NCI-H2227 (cell line): ENCODE data around the gene TMEM51.

ENCODE experiments used
- DNase-seq: peaks from one replicate; lab custom pipeline; 2025; ENCODE audit not compliant: unreplicated experiment; lab: John Stamatoyannopoulos, UW

TMEM51 gene

DNA sequence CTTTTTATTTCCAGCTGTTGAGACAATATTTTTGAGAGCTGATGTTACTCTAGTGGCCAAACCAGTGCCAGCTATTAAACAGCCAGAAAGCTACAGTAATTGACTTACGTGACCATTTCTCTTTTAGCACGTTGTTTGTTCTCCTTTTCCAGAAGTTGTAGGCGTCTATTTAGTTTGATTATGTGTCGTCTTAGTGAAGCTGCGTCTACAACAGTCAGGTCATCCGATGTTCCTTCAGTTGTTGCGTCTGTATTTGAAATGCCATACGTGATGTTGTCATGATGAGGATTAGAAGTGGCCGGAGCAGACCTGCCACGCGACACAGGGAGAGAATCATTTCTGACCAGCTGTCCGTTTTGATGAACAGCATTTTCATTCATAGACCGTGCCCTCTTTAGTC lies 38.2 kb downstream of the TMEM51 start:
- DNase-seq: no peak

DNA sequence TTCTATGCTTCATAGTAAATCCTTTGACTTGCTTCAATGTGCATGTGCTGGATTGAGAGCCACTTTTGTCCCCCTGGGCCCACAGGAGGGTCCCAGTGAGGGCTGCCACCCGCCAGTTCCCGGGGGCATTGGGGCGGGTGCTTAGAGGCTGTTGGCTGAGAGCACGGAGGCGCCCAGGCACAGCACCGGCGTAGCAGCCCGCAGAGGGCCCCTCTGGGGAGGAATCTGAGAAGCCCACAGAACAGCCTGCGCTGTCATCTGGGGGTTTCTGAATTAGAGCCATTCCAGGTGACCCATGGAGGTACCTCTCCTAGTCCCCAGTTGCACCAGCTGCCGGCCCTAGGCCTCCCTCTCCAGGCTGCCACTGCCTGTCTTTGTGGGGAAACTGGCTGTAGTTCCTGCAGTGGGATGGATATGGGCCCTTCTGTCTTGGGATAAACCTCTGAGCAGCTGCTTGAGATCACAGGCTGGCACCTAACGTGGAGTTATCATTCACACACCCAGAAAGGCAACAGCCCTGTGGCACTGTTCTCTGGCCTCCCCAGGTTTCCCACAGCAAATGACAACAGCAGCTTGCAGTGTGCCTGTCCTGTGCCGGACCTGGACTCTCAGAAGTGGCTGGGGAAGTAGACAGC lies 39.5 kb downstream of the TMEM51 start:
- no peak for DNase-seq

DNA sequence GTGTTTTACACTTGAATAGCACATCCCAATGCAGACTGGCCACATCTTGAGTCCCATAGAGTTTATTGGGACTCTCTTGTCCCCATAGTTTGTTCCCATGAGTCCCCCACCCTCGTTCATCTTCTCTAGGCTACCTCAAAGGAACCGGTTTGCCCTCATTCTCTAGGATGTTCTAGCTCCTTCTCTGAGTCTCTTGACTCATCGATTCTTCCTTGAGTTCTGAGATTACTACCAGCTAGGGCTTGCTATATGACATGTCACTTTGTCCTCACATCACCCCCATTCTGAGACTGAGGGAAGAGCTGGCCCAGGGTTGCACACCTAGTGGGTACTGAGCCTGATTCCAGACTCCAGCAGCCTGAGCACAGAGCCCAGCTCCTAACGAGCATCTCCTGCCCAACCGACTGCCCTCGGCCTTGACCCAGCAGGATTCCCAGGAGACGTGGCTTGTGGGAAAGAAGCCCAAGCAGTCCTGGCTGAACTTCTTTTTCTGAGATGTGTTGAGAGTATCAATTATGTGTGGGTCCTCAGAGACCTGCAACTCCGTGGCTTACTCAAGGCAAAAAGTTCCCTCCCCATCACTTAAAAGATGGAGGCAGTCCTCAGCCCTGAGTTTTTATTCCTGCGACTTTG lies 42.0 kb downstream of the TMEM51 start:
- DNase-seq: no peak

DNA sequence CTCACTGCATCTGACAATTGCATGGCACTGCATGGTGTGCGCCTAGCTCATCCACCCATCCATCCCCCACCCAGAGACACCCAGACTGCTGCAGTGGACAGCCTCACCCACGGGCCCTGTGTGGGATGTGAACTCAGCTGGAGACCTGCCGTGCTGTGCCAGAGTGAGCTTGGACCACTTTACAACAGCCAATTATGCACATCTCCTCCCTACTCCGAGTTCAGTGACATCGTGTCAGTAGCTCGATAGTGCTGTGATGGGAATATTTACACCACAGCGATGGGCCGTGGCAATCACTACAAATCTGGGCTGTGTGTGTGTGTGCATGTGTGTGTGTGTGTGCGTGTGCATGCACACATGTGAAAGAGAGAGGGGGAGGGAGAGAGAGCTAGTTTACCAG lies 42.5 kb downstream of the TMEM51 start:
- no peak for DNase-seq

DNA sequence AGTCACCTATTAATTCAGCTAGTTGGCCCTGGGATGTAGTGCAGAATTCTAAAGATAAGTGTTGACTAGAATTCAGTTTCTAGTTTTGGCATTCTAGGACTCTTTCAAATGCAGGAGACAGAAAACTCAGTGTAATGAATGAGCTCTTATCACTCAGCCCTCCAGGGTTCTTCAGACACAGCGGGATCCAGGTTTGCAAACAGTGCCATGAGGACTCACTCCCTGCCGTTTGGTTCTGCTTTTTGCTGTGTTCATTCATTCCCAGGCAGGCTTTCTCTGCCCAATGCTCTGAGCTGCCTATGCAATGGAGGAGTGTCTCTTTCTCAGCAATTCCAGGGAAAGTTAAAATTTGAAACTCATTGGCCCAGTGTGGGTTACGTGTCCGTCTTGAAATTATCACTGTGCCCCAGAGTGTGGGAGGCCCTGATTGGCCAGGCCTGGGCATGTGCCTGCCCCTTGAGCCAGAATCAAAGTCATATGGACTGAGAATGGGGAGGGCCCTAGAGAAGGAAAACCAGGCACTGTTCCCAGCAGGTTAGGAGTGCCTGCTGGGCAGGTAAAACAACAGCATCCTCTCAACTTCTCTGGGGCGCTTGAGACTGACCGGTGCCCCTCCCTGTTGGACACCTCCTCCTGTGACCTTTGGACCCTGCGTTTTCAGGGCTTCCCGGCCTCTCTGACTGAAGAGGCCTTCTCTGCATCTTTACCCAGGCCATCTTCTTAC lies 43.4 kb downstream of the TMEM51 start:
- no peak for DNase-seq

DNA sequence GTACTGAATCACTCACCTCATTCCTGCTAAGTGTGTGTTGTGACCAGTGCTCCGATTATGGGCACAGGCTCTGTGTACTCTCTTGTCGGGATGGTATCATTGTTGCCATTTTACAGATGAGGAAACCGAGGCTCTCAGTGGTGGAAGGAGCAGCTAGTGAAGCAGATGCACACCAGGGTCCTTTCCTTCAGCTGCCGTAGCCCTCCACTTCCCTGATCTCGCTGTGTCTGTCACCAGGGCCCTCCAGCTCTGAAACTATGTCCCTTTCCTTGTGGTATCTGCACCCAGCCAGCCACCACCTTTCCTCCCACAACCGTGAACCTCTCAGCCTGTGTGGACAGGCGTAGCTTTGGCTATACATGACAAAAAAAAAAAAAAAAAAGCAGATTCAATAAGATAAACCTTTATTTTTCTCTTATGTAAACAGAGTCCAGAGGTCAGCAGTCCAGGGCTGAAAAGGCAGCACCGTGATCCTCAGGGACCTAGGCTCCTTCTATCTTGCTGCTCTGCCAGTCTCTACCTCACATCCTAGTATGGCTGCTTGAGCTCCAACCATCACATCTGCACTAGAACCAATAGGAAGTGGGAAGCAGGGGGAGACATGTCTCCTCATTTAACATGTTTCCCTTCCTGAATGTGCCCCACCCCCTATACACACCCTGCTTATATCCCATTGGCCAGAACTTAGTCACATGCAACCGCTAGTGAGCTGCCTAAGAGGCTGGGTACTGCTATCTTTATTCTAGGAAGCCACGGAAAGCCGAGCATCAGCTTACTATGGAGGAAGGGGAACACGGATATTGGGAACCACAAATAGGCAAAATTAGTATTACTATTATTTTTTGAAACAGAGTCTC lies 44.3 kb downstream of the TMEM51 start:
- no peak for DNase-seq

DNA sequence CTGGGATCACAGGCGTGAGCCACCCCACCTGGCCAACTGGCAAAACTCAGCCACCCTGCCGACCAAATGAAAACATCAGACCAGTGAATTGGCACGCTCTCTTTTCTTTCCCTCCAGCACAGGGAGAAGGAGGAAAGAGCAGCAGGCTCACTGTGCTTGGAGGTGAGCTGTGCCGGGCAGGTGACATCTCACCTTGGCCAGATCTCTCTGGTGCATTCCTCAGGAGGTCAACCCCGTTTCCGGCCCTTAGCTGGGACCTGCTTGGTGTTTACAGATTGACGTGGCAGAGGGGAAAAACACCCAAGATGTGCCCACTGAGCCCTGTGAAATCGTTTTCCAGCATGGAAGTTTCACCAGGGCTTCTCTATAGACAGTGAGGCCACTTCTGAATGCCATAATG lies 45.1 kb downstream of the TMEM51 start:
- DNase-seq: no peak

DNA sequence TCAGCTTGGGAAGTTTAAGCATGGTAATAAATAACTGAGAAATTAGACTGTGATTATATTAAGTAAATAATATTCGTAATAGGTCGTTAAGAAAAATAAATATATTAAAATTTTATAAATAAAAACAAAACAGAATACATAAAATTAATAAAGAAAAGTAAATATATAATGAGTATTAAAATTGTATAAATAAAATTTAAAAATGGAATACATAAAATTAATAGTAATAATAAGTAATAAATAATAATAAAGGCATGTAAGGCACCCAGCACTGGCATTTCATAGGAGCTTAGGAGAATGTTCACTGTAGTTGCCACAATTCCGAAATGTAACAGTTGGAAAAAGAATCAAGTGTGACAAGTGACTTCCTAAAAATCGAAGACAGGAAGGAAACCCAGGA lies 47.7 kb downstream of the TMEM51 start:
- DNase-seq: no peak

DNA sequence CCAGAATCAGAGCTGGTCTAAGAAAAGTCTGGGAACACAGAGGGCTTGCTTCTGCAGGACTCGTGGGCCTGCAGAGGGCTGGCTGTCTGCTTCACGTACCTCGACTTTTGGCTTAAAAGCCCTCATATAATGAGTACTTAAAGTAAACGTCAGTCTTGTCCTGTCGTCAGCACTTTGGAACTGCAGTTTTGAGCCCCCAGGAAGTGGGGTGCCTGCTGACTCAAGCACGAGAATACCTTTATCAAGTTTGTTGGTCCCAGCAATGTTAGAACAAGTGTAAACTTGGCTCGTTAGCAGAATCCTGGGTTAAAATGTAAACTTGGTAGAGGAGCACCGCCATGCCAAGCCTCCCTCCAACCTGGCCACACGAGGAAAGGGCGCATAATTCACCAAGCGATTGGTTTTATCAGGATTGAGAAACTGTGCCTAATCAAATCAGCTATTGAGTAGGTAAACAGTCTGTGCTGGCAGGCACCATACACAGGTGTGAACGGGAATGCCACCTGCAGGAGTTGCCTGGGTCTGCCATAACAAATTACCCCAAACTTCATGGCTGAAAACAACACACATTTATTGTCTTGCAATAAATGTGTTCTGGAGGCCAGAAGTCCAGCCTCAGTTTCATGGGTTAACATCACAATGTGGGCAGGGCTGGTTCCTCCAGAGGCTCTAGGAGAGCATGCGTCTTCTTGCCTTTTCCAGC lies 48.5 kb downstream of the TMEM51 start:
- DNase-seq: no peak

DNA sequence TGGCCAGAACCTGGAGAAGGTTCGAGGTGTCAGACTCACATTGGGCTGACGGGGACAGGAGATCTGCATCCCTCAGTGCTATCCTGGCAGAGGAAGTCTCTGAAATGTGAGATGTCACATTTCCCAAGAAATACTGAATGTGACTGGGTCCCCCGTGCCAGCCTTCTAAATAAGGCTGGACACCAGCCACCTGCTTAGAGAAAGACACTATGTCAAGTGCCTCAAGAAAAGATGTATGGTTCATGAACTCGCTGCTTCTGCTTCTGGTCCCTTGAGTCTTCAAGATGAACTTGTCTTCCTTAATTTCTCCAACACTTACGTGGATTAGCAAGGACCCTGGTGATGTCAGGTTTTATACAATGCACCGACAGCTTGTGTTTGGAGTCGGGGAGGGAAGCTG lies 51.4 kb downstream of the TMEM51 start:
- DNase-seq: no peak

DNA sequence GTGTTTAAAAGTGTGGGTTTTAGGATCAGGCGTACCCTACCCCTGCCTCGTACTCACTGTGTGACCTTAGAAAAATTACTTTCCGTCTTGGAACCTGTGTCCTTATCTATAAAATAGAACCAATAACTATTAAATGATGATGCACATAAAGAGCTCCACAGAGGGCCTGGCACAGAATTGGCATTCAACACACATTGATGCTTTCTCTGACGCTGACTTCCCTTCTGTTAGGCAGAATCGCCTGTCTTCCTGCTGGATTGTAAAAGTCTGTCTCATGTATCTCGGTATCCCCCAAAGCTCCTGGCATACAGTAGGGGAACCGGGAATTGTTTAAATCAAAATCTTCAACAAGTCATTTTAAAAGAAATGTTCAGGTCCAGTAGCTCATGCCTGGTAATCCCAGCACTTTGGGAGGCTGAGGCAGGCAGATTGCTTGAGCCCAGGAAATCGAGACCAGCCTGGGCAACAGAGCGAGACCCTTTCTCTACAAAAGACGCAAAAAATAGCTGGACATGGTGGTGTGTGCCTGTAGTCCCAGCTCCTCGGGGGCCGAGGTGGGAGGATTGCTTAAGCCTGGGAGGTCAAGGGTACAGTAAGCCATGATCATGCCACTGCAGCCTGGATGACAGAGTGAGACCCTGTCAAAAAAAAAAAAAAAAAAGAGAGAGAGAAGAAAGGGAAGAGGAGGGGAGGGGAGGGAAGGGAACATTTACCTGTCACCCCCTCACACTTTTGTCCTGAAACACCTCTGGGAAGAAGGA lies 52.2 kb downstream of the TMEM51 start:
- DNase-seq: no peak

DNA sequence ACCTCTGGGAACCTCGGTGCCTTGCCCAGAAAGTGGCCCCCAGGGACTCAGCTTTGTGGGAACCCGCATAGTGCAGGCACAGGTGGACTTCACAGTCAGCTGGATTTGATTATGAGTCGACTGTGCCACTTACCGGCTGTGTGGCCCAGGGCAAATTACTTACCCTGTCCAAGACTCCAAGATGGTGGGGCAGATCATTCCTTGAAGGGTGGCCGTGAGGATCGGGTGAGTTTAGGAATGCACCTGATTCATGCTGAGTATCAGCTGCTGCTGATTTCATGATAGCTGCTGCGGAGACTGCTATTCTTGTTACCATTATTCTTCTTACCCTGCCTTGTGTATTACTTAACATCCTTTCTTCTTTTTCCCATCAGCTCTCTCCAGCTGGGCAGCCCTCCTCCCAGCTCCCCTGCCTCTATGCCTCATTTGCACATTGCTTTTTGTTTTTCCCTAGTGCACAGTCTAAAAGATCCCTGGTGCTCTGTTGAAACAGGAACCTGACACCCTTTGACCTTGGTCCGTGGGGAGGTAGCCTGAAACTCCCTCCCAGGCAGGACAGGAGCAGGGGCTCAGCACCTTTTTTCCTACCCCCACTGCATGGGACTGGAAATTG lies 53.0 kb downstream of the TMEM51 start:
- DNase-seq: no peak

DNA sequence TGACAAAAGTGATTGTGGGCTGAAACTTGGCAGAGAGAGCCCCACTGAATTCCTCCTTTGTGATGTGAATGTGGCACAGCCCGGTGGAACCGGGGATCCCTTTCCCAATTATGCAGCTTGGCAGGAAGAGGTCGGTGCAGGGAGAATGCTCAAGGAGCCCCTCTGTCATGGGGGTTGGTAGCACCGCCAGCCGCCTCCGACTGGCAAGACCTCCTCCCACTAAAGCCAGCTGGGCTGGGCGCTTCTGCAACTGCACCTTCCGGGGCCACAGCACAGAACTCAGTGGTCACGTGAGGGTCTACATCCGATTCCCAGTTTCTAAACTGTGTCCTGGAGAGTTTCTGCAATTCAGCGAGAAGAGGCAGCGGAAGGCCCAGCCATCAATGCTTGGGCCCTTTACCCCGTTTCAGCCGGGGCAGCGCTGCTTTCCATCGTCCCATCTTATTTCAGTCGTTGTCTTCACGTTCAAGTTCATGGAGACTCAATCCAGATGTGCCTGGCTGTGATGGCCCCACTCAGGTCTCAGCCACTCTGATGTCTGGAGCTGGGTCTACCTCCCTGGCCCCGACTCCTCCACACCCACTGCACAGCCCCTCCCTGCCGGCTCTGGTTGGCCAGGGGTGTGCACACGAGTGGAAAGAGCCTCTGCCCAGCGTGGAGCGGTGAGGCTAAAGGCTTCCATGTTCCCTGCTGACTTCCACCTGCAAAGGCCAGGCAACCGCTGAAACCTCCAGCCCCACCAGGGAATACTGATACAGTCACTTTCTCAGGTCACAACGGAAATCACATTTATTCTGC lies 53.7 kb downstream of the TMEM51 start:
- DNase-seq: no peak

DNA sequence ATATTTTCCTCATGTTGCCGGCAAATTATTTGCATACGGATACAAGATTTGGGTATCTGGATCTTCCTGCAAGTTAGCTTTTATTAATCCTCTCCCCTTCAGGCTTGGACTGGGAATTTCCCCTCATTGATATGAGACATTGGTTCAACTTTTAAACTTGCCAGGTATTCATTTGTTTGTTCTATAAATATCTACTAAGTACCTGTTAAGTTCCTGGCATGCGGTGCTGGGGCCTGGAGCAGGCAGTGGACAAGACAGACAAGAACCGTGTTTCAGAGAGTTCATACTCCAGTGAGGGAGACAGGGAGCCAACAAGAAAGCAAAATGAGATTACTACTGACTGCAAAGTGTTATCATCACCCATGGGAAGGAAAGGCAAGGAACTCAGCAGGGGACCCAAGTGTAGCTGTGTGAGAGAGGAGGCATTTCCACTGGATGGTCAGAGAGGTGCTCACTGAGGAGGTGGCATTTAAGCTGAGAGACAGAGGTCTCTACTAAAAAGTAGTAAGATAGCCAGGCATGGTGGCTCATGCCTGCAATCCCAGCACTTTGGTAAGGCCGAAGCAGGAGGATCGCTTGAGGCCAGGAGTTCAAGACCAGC lies 54.4 kb downstream of the TMEM51 start:
- DNase-seq: no peak

DNA sequence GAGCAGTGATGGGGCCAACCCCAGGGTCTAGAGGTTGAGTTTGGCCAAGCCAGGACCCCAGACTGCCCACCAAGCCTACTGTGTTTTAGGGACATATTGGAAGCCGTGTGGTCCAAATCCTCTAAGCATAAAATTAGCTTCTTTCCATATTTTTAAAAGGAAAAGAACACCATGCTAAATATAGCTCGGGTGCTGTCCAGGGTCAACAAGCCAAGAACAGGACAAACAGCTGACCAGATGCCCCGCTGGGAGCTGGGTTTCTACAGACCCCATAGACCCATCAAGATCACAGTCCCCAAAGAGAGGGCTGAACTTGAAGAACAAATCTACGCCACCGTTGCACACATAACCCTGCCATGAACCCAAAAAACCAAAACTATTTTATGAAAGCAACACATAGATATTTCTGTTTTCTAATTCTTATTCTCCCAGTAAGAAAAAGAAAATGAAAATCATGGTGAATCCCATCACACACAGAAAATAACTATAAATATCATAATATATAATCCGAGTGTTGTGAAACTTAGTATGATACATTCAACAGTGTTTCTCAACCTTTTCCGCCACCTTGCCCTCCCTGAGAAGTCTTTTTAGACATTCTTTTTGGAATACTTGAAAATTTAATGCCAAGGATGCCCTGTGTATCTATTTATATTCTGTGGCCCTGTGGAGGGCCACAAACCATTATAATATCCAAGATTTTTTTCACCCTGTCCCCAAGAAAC lies 57.3 kb downstream of the TMEM51 start:
- DNase-seq: no peak

DNA sequence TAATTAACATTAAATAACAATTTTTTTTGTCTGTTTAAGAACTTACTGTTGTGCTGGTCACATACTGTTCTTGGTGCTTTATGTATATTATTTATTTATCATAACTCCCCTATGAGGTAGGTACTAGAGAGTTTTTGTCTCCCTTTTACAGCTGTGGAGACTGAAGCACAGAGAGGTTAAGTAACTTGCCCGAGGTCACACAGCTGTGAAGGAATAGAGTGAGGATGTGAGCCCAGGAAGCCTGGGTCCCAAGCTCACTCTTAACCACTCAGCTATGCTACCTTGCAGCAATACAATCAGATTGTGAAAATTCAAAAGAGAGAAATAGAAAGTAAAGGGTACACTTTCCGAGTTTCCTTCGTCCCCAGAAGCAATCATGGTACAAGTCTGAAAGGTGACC lies 57.9 kb downstream of the TMEM51 start:
- no peak for DNase-seq

DNA sequence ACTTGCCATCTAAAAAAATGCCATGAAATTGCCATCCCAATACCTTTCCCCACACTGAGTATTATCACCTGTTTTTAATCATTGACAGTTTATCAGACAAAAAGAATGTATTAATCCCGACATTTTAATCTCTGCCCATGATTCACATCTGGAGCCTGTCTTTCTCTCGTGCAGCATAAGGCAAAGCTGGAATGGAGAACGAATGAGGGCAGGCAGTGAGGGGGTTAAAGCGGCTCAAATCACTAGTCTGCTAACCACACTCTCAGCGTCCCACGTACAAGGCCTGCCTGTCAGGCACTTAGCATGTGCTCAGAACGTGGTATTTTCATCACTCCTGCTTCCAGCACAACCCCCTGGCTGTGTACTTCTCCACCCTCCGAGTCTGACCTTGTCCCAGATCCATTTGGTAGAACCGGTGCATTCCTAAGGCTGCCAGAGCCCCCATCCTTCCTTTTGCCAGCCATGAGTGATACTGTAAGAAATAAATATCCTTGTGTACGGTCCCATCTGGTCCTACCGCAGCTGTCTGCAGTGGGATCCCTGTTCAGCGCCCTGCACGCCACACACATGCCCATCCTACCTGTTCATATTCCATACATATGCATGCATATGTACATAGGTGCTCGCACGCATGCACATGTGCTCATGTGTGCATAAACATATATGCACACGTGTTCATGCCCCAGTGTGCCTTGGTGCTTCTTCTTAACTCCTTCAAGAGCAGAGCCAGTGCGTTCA lies 58.8 kb downstream of the TMEM51 start:
- DNase-seq: no peak
